HEK293T (cell line): ENCODE data around the gene ADAM10.

ENCODE experiments used
- CTCF ChIA-PET: fragments of 350-600 bp; formaldehyde crosslinking; extraction: SDS; loops from one replicate; lab custom pipeline; 2021; ENCODE audit warnings: antibody characterized with exemption, inconsistent platforms; lab: Yijun Ruan, JAX
- POLR2A ChIA-PET: fragments of 350-600 bp; formaldehyde crosslinking; extraction: SDS; loops from one replicate; lab custom pipeline; 2020; ENCODE audit warnings: antibody characterized with exemption, inconsistent platforms; lab: Yijun Ruan, JAX
- DNase-seq: peaks from one replicate; pipeline ENCODE4 v3.0.0; 2012; ENCODE audit warnings: mixed read lengths; ENCODE audit errors: extremely low spot score
- ARNT ChIP-seq: fragments of 450-650 bp; IDR thresholded peaks from 2 replicates; pipeline ENCODE4 v1.6.1; 2017; ENCODE audit warnings: mild to moderate bottlenecking
- BHLHE40 ChIP-seq: fragments of 450-650 bp; IDR thresholded peaks from 2 replicates; pipeline ENCODE4 v1.6.1; 2016; ENCODE audit warnings: mild to moderate bottlenecking, moderate library complexity, borderline replicate concordance
- CTBP1 ChIP-seq: fragments of 450-650 bp; IDR thresholded peaks from 2 replicates; pipeline ENCODE4 v1.6.1; 2016; ENCODE audit warnings: borderline replicate concordance
- ELF4 ChIP-seq: fragments of 450-650 bp; IDR thresholded peaks from 2 replicates; pipeline ENCODE4 v1.6.1; 2017; ENCODE audit warnings: antibody characterized with exemption
- FOXA1 ChIP-seq: fragments of 450-650 bp; IDR thresholded peaks from 2 replicates; pipeline ENCODE4 v1.6.1; 2016; ENCODE audit warnings: mild to moderate bottlenecking
- FOXK2 ChIP-seq: fragments of 450-650 bp; IDR thresholded peaks from 2 replicates; pipeline ENCODE4 v1.6.1; 2016; ENCODE audit warnings: mild to moderate bottlenecking
- FOXM1 ChIP-seq: fragments of 450-650 bp; IDR thresholded peaks from 2 replicates; pipeline ENCODE4 v1.6.1; 2017; ENCODE audit warnings: mild to moderate bottlenecking, borderline replicate concordance
- HDGF ChIP-seq: fragments of 450-650 bp; IDR thresholded peaks from 2 replicates; pipeline ENCODE4 v1.6.1; 2017; ENCODE audit warnings: antibody characterized with exemption, borderline replicate concordance
- L3MBTL2 ChIP-seq: fragments of 450-650 bp; conservative IDR thresholded peaks from 2 replicates; pipeline ENCODE4 v1.6.1; 2016; ENCODE audit warnings: mild to moderate bottlenecking
- LEF1 ChIP-seq: fragments of 450-650 bp; IDR thresholded peaks from 2 replicates; pipeline ENCODE4 v1.6.1; 2017; ENCODE audit warnings: mild to moderate bottlenecking, borderline replicate concordance
- NFRKB ChIP-seq: fragments of 450-650 bp; IDR thresholded peaks from 2 replicates; pipeline ENCODE4 v1.6.1; 2016; ENCODE audit warnings: mild to moderate bottlenecking, moderate library complexity
- PKNOX1 ChIP-seq: fragments of 450-650 bp; IDR thresholded peaks from 2 replicates; pipeline ENCODE4 v1.6.1; 2016
- SP1 ChIP-seq: fragments of 450-650 bp; IDR thresholded peaks from 2 replicates; pipeline ENCODE4 v1.6.1; 2017
- SUZ12 ChIP-seq: fragments of 450-650 bp; IDR thresholded peaks from 2 replicates; pipeline ENCODE4 v1.6.1; 2016; ENCODE audit warnings: mild to moderate bottlenecking
- TARDBP ChIP-seq: fragments of 450-650 bp; IDR thresholded peaks from 2 replicates; pipeline ENCODE4 v1.6.1; 2016
- ZNF384 ChIP-seq: fragments of 450-650 bp; IDR thresholded peaks from 2 replicates; pipeline ENCODE4 v1.6.1; 2016

ADAM10 gene

GRCh38 chr15:58566029-58566428 lies 183.5 kb downstream of the ADAM10 start:
- ChIA-PET POLR2A (no interaction called here), CTCF (no interaction called here)
- DNase-seq: no peak
- TF ChIP-seq HDGF (no peak), ELF4 (no peak), ZNF384 (no peak), FOXA1 (no peak), ARNT (no peak), LEF1 (no peak), TARDBP (no peak), PKNOX1 (no peak), CTBP1 (no peak), FOXM1 (no peak), BHLHE40 (no peak)

GRCh38 chr15:58565619-58566018 lies 183.9 kb downstream of the ADAM10 start:
- CTCF ChIA-PET: no interaction called here

GRCh38 chr15:58564981-58565380 lies 184.5 kb downstream of the ADAM10 start:
- no peak for DNase-seq
- no peak for TF ChIP-seq FOXM1
- TF ChIP-seq L3MBTL2: no peak
- no peak for TF ChIP-seq ELF4
- no peak for TF ChIP-seq SUZ12
- TF ChIP-seq TARDBP: no peak
- TF ChIP-seq ZNF384: no peak
- no peak for TF ChIP-seq CTBP1
- TF ChIP-seq SP1: no peak
- TF ChIP-seq HDGF: no peak
- TF ChIP-seq NFRKB: no peak
- TF ChIP-seq LEF1: no peak
- no peak for TF ChIP-seq BHLHE40
- POLR2A ChIA-PET: no interaction called here
- CTCF ChIA-PET: no interaction called here

More at GRCh38 chr15:58565619-58566018, 183.9 kb downstream of the ADAM10 start:
- no peak for DNase-seq
- no peak for TF ChIP-seq BHLHE40
- TF ChIP-seq LEF1: no peak
- no peak for TF ChIP-seq FOXK2
- TF ChIP-seq ELF4: no peak
- TF ChIP-seq SP1: no peak
- TF ChIP-seq ZNF384: no peak
- TF ChIP-seq CTBP1: no peak
- TF ChIP-seq NFRKB: no peak
- TF ChIP-seq FOXM1: no peak
- no peak for TF ChIP-seq SUZ12
- TF ChIP-seq TARDBP: no peak
- no peak for TF ChIP-seq ARNT
- TF ChIP-seq HDGF: no peak
- no peak for TF ChIP-seq PKNOX1
- TF ChIP-seq L3MBTL2: no peak
- TF ChIP-seq FOXA1: no peak
- POLR2A ChIA-PET: no interaction called here

GRCh38 chr15:58562135-58562534 lies 187.4 kb downstream of the ADAM10 start:
- DNase-seq: no peak
- POLR2A ChIA-PET: no interaction called here
- CTCF ChIA-PET: no interaction called here
- TF ChIP-seq NFRKB (no peak), FOXA1 (no peak), L3MBTL2 (no peak), PKNOX1 (no peak), HDGF (no peak), LEF1 (no peak), CTBP1 (no peak), SP1 (no peak), ZNF384 (no peak), BHLHE40 (no peak), ELF4 (no peak), SUZ12 (no peak), ARNT (no peak)

- TF ChIP-seq SP1: no peak
- TF ChIP-seq SUZ12: no peak
- TF ChIP-seq FOXK2: no peak
- TF ChIP-seq CTBP1: no peak
- TF ChIP-seq ELF4: no peak
- no peak for TF ChIP-seq L3MBTL2
- no peak for TF ChIP-seq TARDBP
- no peak for TF ChIP-seq NFRKB
- ChIA-PET CTCF (no interaction called here), POLR2A (no interaction called here)
- DNase-seq: no peak
Measured at GRCh38 chr15:58561321-58561720, 188.2 kb downstream of the ADAM10 start.

GRCh38 chr15:58559904-58560588 lies 189.5 kb downstream of the ADAM10 start:
- POLR2A ChIA-PET: no interaction called here
- TF ChIP-seq FOXA1: no peak
- CTCF ChIA-PET: no interaction called here
- no peak for DNase-seq
